ENCODE measurements around the gene GALNT15.

DNA sequence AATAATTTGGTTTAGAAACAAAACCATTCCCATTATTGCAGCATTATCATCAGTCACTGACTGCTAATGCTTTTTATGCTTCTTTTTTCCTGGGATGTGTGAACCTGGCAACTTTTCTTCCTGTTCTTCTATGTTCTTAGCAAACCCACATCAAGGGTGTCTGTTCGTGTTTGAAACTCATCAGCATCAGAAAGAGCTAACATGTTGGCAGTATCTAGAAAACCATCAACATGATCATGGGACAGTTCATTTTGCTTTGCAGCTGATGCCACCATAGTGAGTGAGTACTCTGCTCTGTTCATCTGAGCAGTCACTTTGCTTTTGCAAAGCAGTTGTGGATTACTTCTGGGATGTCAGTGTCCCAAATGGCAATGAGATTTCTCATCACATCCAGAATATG is 84.4 kb downstream of the GALNT15 start:
- TF ChIP-seq EZH2 (IDR thresholded peaks at IDR 0.05; ENCODE audit: insufficient read depth, poor library complexity, severe bottlenecking), result no peak
- no peak for TF ChIP-seq EZH2phosphoT487 (IDR thresholded peaks at IDR 0.05; ENCODE audit: insufficient read depth, low read depth)
